PC-3 (cell line): Measurements from ENCODE around the gene AFAP1L2.

ENCODE experiments used
- CTCF ChIP-seq: fragments of 300-600 bp; sonication (generic); conservative IDR thresholded peaks from 2 replicates; pipeline ENCODE4 v1.5.1; 2017; ENCODE audit warnings: antibody characterized with exemption, low read depth, mild to moderate bottlenecking, low read length
- EZH2 ChIP-seq: fragments of 300-600 bp; sonication (generic); IDR thresholded peaks from one replicate; pipeline ENCODE4 v1.6.1; 2017; ENCODE audit warnings: antibody characterized with exemption, mild to moderate bottlenecking, low read length; ENCODE audit not compliant: unreplicated experiment

GRCh38 chr10:114340816-114341215, 63.5 kb downstream of the AFAP1L2 start:
- TF ChIP-seq CTCF (no peak), EZH2 (no peak)
